Middle frontal gyrus (tissue), 1 donor: ENCODE measurements around the gene EDEM3.
"Not testable (repeated sequence)": the region's sequence is repeated elsewhere in the genome, so short reads cannot be mapped to it uniquely, and the experiment has no call there.

Source experiments
- DNase-seq: peaks from one replicate; pipeline ENCODE4 v3.0.0-alpha.2; 2015; ENCODE audit warnings: low spot score; ENCODE audit errors: extremely low spot score

The EDEM3 gene

DNA sequence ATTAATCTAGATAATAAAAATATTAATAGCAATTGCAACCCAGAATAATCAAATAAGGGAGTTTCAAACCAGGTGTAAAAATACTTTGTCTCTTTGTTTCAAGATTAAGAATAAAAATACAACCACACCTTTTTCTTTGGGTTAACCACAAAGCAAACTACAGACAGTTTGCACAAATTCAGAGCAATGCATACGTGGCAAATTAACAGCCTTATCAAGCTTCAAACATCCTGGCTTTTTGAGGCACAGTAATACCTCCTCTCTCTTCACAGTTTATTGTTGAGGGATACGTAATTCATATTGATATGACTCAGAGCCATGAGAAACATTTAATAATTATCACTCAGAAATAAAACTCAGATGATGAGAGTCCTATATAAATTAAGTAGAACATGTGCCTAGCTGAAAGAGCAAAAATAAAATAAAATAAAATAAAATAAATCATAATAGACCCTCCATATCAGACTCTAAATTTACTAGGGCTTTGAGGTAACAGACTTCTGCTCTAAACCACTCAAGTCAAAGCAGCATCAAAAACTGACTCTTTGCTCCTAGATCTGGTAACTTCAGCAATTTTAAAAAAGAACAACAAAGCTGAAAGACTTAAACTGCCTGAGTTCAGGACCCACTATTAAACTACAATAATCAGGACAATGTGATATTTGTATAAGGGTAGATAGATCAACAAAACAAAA is 11.4 kb downstream of the EDEM3 start:
- no peak for DNase-seq

DNA sequence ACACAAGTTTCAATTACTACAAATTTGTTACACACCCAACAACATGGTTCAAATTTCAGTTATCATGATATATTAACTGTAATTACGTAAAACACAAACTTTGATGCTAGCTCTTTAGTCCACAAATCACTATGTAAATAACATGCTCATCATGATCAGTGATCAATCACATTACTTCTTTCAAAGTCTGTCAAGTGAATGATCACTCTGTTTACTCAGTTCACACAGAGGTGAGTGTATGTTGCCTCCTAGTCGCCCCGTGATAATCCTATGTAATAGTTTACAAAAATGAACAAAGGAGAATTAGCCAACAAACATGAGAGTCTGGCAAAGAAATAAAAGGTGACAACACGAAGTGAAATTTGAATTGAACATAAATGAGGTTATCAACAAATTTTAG is 14.3 kb downstream of the EDEM3 start:
- no peak for DNase-seq

DNA sequence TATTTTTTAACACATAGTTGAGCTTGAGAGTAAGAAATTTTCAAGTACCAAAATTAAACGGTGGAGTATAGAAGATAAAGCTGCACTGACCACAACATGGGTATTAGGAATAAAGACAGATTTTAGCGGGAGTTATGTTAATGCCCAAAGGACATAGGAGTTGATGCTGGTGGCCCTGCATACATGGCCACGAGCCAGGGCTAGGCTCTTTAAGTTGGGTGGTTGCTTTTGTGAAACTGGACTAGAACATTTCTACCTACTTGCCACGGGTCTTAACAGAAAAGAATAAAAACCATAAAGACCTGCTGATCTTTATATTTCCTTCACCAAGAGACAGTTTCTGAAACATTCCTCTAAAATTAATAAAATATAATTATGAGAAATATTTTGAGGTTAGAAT is 14.9 kb downstream of the EDEM3 start:
- DNase-seq = no peak

DNA sequence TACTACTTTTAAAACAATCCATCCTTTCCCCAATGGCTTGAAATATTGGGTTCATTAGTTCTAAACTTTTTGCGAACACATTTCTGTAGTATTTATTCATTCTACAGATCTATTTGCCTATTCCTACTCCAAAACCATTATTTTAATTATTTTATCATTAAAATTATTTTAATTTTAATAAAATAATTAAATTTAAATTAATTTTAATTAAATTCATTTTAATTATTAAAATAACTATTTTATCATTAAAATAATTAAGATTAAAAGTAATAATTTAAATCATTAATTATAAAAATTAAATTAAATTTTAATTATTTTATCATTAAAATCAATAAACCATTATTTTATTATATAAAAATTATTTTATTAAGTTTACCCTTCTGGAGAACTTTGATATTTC is 15.6 kb downstream of the EDEM3 start:
- no peak for DNase-seq

DNA sequence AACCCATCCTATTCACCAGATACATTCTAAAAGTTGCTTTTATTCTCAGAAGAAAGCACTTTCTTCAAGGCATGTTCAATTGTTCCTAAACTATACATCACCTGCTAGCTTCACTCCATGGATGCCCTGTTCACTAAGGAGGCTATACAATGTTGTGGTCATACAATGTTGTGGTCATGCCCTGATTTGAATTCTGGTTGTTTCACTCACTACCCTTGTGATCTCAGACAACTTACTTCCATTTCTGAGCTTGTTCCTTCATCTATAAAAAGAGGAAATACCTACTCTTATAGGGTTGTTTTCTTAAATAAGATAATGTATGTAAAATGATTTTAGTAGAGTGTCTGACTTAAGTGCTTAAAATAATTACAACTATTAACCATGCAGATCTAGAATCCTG is 19.7 kb downstream of the EDEM3 start:
- DNase-seq = no peak

DNA sequence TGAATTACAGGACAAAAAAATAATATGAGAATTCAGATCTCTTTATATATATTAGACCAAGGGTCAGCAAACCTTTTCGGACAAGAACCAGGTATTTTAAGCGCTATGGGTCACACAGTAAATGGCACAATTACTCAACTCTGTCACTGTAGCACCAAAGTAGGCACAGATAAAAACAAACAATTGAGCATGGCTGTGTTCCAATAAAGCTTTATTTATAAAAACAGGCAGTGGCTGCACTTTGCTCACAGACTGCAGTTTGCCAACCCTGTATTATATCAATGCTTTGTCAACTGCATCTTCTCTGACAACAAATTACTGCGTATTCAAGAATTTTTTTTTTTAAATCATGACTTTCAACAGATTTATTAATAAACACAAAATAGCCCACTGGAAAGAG is 29.8 kb downstream of the EDEM3 start:
- no peak for DNase-seq

DNA sequence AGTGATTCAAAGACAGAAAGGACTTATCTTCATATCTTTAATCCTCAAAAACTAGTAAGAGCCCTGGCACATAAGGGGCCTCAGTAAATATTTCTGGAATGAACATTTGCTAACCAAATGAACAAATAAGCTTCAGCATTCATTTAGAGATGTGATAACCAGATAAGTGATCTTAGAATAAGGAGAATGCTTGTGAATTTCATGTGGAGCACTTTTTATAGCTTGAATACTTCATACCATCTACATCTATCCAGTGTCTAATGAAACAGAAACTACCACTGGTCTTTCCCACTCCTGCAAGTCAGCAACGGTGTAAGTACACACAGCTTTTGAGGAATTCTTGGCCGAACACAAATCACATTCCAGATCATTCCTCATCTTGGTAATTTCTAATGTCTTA is 38.5 kb downstream of the EDEM3 start:
- DNase-seq = no peak

DNA sequence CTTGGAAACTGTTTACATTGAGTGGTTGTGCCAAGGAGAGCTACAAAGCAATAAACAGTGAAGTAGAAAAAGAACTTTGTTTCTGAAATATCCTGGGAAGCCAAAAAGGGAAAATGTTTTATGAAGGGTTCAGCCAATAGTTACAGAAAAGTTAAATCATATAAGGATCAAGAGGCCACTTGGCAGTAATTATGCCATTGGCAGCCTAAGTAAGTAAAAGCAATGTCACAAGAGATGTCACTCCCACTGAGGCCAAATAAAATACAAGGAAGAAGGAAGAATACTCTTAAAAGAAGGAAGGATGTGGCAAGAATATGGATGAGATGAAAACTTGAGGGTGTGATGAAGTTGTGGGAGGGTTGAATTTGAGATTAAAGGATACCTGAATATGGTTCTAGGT is 45.2 kb downstream of the EDEM3 start:
- DNase-seq = no peak

DNA sequence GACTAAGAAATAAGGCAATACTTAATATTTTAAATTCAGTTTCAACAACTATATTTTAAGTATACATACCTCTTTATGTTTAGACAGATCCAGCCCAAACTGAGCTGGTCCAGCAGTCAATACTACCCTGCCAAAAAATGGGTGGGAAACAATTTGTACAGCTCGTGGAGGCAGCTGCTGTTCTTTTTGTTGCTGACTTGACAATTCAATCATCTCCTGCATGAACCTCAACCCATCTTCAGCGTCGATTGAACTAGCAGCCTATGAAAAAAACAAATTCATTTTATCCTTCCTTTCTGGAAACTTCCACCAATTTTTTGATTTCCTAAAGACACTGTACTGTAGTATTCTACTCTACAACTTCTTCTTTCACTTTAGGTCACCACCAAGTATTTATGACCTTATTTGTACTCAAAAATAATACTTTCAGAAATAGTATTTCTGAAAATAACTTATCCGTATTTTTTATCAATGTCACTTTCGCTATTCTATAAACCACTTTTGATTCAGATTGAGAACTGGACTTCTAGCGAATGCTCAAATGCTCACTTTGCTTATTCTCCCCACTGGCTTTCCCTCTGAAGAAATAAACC is 46.5 kb downstream of the EDEM3 start:
- no peak for DNase-seq

DNA sequence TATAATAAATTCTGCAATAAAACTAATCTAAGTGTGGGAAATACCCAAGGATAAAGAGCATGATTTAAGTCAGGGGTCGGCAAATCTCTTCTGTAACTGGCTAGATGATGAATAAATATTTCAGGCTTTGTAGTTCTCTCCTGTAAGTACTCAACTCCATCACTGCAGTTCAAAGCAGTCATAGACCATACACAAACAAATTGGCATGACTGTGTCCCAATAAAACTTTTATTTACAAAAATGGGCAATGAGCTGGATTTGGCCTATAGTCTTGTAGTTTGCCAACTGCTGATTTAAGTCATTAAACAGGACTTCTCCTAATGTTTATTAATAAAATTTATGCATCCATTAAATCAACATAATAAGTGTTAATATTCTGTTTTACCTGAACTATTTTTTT is 49.4 kb downstream of the EDEM3 start:
- DNase-seq = no peak

DNA sequence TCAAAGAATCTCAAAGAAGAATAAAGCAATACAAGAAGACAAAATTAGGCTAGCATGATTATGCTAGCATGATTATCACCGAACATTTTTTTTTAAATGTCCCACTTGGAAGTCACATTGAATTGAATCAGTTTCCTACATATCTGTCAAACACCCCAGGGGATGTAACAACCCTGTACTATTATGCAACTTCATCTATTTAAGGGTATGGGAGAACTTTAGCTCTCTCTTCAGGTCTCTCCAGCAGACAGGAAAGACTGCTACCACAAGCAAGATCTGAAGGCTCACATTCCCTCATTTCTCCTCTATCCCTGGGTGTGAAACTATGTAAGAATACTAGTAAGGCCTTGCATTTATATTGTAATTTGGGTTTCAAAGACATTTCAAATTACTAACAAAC is 52.8 kb downstream of the EDEM3 start:
- DNase-seq = no peak

DNA sequence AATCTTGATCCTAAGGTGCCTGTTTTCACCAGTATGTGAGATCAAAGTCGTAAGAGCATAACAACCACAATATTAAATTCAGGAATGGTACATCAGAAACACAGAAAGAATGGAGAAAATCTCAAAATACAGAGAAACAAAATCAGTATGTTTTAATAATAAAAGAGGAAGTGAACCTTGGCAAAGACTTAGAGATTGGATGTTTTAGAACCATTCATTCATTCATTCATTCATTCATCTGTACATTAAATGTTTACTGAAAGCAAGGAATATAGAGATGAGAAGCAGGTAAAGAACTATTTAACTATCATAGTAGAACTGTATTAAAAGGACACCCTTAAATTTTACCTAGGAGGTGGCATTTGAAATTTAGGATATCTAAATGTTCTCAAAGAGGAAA is 55.7 kb downstream of the EDEM3 start:
- DNase-seq = no peak

DNA sequence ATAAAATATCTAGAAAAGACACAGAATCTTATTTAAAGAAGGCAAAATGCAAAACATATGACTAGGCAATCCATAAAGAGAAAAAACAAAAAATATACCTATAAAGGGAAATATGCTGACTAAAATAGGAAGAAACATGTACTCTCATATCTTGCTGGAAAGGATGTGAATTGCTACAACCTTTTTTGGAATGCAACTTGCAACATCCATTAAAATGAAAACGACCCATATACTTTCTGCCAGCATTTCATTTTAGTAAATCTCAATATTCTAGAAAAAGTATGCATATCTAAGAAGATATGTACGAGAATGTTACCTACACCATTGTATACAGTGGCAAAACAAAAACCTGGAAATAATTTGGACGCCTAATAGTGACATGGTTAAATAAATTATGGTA is 56.6 kb downstream of the EDEM3 start:
- DNase-seq = no peak

DNA sequence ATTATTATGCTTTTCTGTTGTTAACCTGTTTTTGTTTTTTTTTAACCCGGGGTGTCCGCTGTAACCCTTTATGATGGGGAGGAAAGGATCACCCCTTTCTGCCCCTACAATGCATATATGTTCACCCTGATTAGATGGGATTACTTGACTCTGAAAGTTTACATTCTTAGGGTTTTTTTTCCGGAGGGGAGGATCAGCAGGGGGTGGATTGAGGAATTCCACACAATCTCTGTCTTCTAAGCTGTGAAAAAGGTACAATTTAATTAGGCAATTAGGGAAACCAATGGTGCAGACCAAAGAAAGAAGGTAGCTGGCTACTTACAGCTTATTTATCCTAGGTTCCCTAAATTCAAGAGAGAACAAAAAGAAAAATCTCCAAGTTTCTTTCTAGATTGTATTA is 58.3 kb downstream of the EDEM3 start:
- DNase-seq = no peak

DNA sequence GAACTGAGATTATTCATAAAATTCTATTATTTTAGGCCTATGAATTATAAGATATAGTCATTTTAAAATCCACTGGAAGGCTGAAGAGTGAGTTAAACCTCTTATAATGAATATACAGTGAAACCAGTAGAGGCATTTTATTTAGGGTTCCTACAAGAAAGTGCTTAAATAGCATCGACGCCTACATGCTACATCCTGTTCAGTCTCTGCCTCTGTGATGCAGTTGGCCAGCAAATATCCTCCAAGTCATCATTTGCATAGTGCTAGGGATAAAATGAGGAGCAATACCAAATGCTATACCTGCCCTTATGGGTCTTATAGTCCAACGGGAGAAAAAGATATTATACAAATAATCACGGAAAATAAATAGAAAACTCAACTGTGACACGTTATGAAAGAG is 59.6 kb downstream of the EDEM3 start:
- no peak for DNase-seq

DNA sequence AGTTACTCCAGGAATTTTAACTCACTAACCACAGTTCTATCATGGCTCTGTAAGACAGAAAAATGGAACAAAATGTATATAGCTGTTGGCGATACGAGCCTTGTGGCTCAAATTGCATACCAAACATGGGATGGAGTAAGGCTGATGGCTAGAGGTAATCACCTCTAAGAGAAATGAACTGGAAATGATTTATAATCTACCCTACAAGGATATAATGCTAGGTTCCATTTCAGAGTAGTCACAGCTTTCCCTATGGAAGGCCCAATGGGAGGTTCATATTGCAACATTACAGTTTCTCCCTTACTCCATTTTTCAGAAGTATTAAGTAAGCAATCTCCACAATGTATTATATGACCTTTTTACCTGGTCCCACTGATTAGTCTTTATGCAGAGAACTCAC is 61.6 kb downstream of the EDEM3 start:
- DNase-seq = no peak

DNA sequence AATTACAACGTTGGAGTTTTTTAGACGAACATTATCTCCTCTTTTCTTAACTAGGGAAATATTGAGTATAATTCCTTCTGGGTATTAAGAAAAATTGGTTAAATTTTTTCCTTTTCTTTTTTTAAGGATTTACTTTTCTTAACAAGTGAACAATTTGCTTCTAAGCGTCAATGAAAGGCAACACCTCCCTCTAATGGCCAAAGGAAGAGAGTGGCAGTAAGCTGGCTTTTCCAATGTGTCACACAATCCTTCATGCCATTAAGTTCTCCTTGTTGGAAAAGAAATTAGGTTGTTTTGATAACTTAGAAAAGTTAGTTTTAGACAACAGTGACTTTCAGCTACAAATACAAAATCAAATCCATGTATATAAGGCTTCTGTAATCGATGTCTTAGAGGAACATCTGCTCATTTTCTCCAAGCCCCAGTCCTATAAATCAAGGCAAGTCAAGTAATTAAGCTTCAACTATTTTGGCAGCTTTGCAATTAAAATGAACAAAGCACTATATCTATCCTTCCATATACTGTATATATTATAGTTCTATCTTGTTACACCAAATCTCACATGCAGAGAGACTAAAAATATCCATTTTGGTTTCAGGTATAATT is 62.8 kb downstream of the EDEM3 start:
- DNase-seq = no peak

DNA sequence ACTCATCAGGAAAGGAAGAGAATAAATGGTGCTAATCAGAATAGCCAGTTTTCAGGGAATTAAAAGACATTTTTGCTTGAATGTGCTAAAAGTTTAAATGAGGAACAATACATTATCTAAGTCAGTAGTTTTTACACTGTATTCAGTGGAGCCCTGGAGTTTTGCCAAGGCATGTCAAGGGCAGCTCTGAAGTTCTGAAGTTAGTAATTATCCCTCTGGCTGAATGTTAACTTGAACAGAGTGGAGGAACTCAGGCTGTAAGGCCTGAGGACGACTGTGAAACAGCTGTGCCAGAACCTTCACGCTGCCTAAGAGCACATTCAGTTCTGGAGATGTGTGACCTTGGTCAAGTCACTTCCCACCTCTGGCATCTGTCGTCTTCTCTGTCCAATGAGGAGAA is 68.1 kb downstream of the EDEM3 start:
- DNase-seq = no peak

DNA sequence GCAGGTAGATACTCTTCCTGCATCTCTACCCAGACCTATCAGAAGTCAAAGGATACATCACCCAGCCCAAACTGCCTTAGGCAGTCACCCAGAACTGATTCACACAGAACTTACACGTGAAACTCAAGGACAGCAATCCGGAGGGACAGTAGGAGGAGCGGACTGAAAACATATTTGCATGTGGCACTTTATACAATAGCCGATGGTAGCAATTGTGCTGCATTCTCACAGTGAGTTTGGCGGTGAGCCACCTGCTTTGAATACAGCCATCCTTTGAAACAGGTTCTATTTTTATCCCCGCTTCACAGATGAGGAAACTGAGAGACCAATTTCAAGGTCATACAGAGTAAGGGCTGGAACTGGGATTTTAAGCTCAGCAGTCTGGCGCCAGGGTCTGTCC is 69.5 kb downstream of the EDEM3 start:
- DNase-seq = no peak

DNA sequence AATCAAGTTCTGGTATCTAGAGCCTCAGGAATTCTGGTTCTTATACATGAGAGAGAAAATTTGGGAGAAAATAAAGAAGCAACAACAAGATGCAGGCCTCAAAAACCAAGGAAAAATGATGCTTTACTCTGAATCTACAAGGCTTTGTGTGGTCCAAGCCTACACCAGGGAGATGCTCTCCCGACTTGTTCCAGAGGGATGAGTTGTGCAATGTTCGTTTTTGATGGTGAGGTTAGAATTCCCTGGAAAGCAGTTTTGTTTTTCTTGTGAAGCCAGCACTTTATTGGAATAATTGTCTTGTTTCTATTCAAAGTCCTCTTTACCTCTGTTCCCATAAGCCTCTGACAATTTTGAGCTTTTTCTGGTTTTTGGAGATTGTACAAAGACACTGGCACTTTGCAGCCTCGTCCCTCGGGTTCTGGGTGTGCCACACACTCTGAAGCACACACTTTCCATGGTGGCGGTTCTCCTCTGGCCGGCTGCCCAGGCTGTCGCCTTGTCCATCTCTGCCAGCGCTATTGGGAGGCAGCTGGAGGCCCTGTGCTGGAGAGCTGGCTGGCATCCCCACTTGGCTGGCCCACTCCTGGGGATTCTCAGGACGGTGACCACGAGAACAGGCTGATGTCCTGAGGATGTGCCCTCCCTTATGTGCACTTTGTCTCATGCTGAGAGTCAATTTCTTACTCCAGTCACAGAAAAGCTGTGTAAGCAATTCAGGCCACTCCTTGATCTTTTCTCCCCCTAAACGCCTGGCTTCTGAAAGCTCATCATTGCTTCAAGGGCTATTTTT is 70.2 kb downstream of the EDEM3 start:
- no peak for DNase-seq

DNA sequence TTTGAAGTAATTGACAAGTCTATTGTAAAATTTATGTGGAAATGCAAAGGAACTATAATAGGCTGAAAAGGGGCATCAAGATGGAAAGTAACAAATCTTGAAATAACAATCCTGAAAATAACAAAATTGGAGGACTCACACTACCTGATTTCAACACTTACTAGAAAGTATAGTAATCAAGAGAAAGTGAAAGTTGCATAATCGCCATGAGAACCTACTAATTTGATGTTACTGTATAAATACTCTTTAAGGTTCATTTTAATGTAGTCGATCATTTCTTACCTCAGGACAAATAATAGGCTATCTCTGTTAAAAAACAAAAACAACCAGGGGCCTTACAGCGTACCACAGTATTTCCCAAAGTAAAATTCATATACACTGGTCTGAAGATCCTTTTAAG is 71.7 kb downstream of the EDEM3 start:
- DNase-seq = no peak

DNA sequence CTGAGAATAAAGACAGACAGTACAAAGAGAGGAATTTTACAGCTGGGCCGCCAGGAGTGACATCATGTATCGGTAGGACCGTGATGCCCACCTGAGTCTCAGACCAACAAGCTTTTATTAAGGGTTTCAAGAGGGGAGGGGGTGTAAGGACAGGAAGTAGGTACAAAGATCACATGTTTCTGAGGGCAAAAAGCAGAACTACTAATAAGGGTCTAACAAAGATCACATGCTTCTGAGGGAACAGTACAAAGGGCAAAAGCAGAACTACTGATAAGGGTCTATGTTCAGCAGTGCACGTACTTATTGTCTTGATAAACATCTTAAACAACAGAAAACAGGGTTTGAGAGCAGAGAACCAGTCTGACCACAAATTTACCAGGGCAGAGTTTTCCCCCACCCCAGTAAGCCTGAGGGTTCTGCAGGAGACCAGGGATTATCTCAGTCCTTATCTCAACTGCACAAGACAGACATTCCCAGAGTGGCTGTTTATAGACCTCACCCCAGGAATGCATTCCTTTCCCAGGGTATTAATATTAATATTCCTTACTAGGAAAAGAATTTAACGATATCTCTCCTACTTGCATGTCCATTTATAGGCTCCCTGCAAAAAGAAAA is 73.9 kb downstream of the EDEM3 start:
- DNase-seq = not testable (repeated sequence)
